HepG2 (cell line): ENCODE results near the gene GOLGB1. TPM values are rescaled to one million over a fixed set of nuclear protein-coding genes. Genes with fewer than 3 reads are reported as not detected.

Source experiments
- LRRFIP1 ChIP-seq: sonication (generic); formaldehyde crosslinking; conservative IDR thresholded peaks from 2 replicates; pipeline ENCODE4 v1.4.0; 2020; ENCODE audit warnings: missing genetic modification reagents
- MYPOP ChIP-seq: sonication (generic); formaldehyde crosslinking; IDR thresholded peaks from 2 replicates; pipeline ENCODE4 v1.8.1; 2023; ENCODE audit warnings: mild to moderate bottlenecking, moderate library complexity, missing genetic modification reagents
- NR2F6 ChIP-seq, 2 experiments: IDR thresholded peaks; 2 replicates each; pipeline ENCODE4 v1.6.1; 2016; ENCODE audit warnings: antibody characterized with exemption in 1 of 2, mild to moderate bottlenecking in 1 of 2
- RXRA ChIP-seq: sonication (generic); formaldehyde crosslinking; IDR thresholded peaks from 2 replicates; pipeline ENCODE4 v1.5.1; 2020; ENCODE audit warnings: missing genetic modification reagents
- STAT6 ChIP-seq: sonication (generic); formaldehyde crosslinking; IDR thresholded peaks from 2 replicates; pipeline ENCODE4 v1.4.0; 2020; ENCODE audit warnings: missing genetic modification reagents, mild to moderate bottlenecking, borderline replicate concordance
- ZBTB49 ChIP-seq: sonication (generic); formaldehyde crosslinking; IDR thresholded peaks from 2 replicates; pipeline ENCODE4 v1.4.0; 2020; ENCODE audit warnings: missing genetic modification reagents, borderline replicate concordance
- ZNF121 ChIP-seq: sonication (generic); formaldehyde crosslinking; IDR thresholded peaks from 2 replicates; pipeline ENCODE4 v1.5.0; 2020; ENCODE audit warnings: mild to moderate bottlenecking, missing genetic modification reagents
- ZNF598 ChIP-seq: sonication (generic); formaldehyde crosslinking; IDR thresholded peaks from 2 replicates; pipeline ENCODE4 v1.5.1; 2020; ENCODE audit warnings: mild to moderate bottlenecking, missing genetic modification reagents, borderline replicate concordance
- polyA plus RNA-seq, 8 experiments: library from polyadenylated mRNA; depleted of rRNA in 3 of 8; stranded (reverse) in 7 of 8; unstranded in 1 of 8; fragments of >200 nt; fragmentation: Illumina TruSeq in 4 of 8; extraction: Trizol in 4 of 8; gene quantifications; 2 replicates each; pipeline versions ENCODE4 v1.2.1 to v1.2.3, GENCODE V29; 2011 to 2016; ENCODE audit warnings: low read depth in 4 of 8, missing spikeins in 1 of 8, mixed read lengths in 1 of 8; ENCODE audit not compliant: insufficient read depth in 1 of 8
- total RNA-seq, 5 experiments: library from RNA; depleted of rRNA; stranded (reverse); fragments of >200 nt; fragmentation: Illumina TruSeq; extraction: Trizol; gene quantifications; 2 replicates each; pipeline ENCODE4 v1.2.3, GENCODE V29; 2016; ENCODE audit warnings: low read depth in 1 of 5

The GOLGB1 gene
- total and polyA plus RNA-seq, 2 of the 13 experiments (the other 11 are each of a cell fraction or from before 2014, with no cell fraction given) = 13.1 to 39.5 TPM

- TF ChIP-seq STAT6 (CRISPR knock-in tag) (no peak), LRRFIP1 (CRISPR knock-in tag) (no peak), ZNF121 (no peak), MYPOP (CRISPR knock-in tag) (no peak), ZNF598 (CRISPR knock-in tag) (no peak), ZBTB49 (CRISPR knock-in tag) (no peak), NR2F6 (IDR thresholded peaks at IDR 0.05) (no peak), NR2F6 (CRISPR knock-in tag; IDR thresholded peaks at IDR 0.05) (no peak), RXRA (CRISPR knock-in tag) (no peak)
These were observed 14.4 kb downstream of the GOLGB1 start (continued) for GRCh38 chr3:121735047-121735696.
